H1 (cell line): ENCODE data around the gene SWT1. TPM values are rescaled to one million over a fixed set of nuclear protein-coding genes. Genes with fewer than 3 reads are reported as not detected.

Experiments
- CTCF ChIA-PET: fragments of 300-600 bp; sonication (Branson Sonifier 250); formaldehyde crosslinking; loops from one replicate; lab custom pipeline; 2021; ENCODE audit not compliant: partially characterized antibody; lab: Charles Lee
- POLR2A ChIA-PET: fragments of 300-600 bp; sonication (Branson Sonifier 250); formaldehyde crosslinking; loops from one replicate; lab custom pipeline; 2021; ENCODE audit warnings: inconsistent platforms; ENCODE audit not compliant: partially characterized antibody; lab: Charles Lee
- DNase-seq, 2 experiments: peaks; one replicate each; pipeline versions ENCODE4 v3.0.0 to v3.0.0-alpha.2; 2010 to 2022; ENCODE audit warnings: low spot score in 2 of 2, low read depth in 1 of 2, mixed read lengths in 1 of 2
- FAIRE-seq: peaks from 2 replicates; lab custom pipeline; 2011; peaks lifted over from hg19 to GRCh38; lab: Jason Lieb, UNC
- H2AFZ ChIP-seq: 2 replicates; pipeline ENCODE4 v1.8.1; 2012; ENCODE audit warnings: low read length, inconsistent platforms
- H2AK5ac ChIP-seq: 2 replicates; pipeline ENCODE4 v1.6.1; 2013; ENCODE audit warnings: low read depth, low read length
- H2BK120ac ChIP-seq: replicated peaks from 2 replicates; pipeline ENCODE3; 2013; ENCODE audit warnings: low read depth, low read length, inconsistent platforms
- H2BK12ac ChIP-seq: 2 replicates; pipeline ENCODE4 v1.6.1; 2013; ENCODE audit warnings: low read depth, low read length
- H2BK15ac ChIP-seq: 2 replicates; pipeline ENCODE4 v1.6.1; 2013; ENCODE audit warnings: low read length
- H2BK20ac ChIP-seq: 2 replicates; pipeline ENCODE4 v1.6.1; 2013; ENCODE audit warnings: low read length
- H2BK5ac ChIP-seq: 2 replicates; pipeline ENCODE4 v1.6.1; 2013; ENCODE audit warnings: low read depth, low read length
- H3K14ac ChIP-seq: 2 replicates; pipeline ENCODE4 v1.6.1; 2013; ENCODE audit warnings: inconsistent platforms; ENCODE audit not compliant: insufficient read length
- H3K18ac ChIP-seq: 2 replicates; pipeline ENCODE4 v1.6.1; 2013; ENCODE audit warnings: low read length; ENCODE audit errors: extremely low read depth
- H3K23ac ChIP-seq: 2 replicates; pipeline ENCODE4 v1.6.1; 2013; ENCODE audit warnings: inconsistent platforms; ENCODE audit not compliant: insufficient read length
- H3K23me2 ChIP-seq: 2 replicates; pipeline ENCODE4 v1.6.1; 2013; ENCODE audit warnings: low read depth, low read length
- H3K27ac ChIP-seq: 2 replicates; pipeline ENCODE4 v1.6.1; 2011; ENCODE audit warnings: low read depth, low read length, inconsistent platforms
- H3K27me3 ChIP-seq, 4 experiments: replicated peaks in 1 of 4; 1 replicate in 1 of 4; 2 replicates in 3 of 4; pipeline versions ENCODE4 v1.6.1 to v1.8.1; 2011 to 2013; ENCODE audit warnings: low read length in 3 of 4, mild to moderate bottlenecking in 3 of 4, inconsistent platforms in 2 of 4, mixed read lengths in 2 of 4, moderate library complexity in 1 of 4; ENCODE audit not compliant: control insufficient read depth in 3 of 4, insufficient read depth in 3 of 4; ENCODE audit errors: extremely low read depth in 1 of 4
- H3K36me3 ChIP-seq, 4 experiments: 2 replicates each; pipeline versions ENCODE4 v1.6.1 to v1.8.1; 2011 to 2013; ENCODE audit warnings: mild to moderate bottlenecking in 4 of 4, low read length in 3 of 4, moderate library complexity in 2 of 4, control low read depth in 1 of 4, inconsistent platforms in 1 of 4; ENCODE audit not compliant: insufficient read depth in 4 of 4, control insufficient read depth in 2 of 4
- H3K4ac ChIP-seq: replicated peaks from 2 replicates; pipeline ENCODE3; 2013; ENCODE audit warnings: low read length, low read depth, mixed read lengths, inconsistent platforms; ENCODE audit not compliant: insufficient read length
- H3K4me1 ChIP-seq, 4 experiments: replicated peaks in 1 of 4; 1 replicate in 1 of 4; 2 replicates in 3 of 4; pipeline versions ENCODE4 v1.6.1 to v1.8.1; 2011 to 2013; ENCODE audit warnings: low read length in 3 of 4, inconsistent platforms in 2 of 4, mixed read lengths in 1 of 4; ENCODE audit not compliant: insufficient read depth in 4 of 4, control insufficient read depth in 3 of 4
- H3K4me2 ChIP-seq, 2 experiments: 2 replicates each; pipeline versions ENCODE4 v1.6.1 to v1.8.1; 2011 to 2013; ENCODE audit warnings: low read depth in 2 of 2, low read length in 2 of 2, control low read depth in 1 of 2, inconsistent platforms in 1 of 2, mild to moderate bottlenecking in 1 of 2; ENCODE audit not compliant: insufficient read depth in 1 of 2
- H3K4me3 ChIP-seq, 4 experiments: fragments of 200-600, 300-600 bp in 1 of 4; sonication (generic), shearing (Covaris generic), sonication (Bioruptor Twin) in 1 of 4; 2 replicates each; pipeline versions ENCODE4 v1.5.1 to v1.8.1; 2011 to 2016; ENCODE audit warnings: low read length in 4 of 4, low read depth in 3 of 4, control low read depth in 2 of 4, inconsistent platforms in 2 of 4, mild to moderate bottlenecking in 2 of 4, mixed read lengths in 1 of 4, moderate library complexity in 1 of 4; ENCODE audit not compliant: insufficient read depth in 2 of 4; ENCODE audit errors: extremely low read depth in 1 of 4
- H3K56ac ChIP-seq: replicated peaks from 2 replicates; pipeline ENCODE3; 2013; ENCODE audit warnings: low read depth, mild to moderate bottlenecking, mixed read lengths, low read length, inconsistent platforms; ENCODE audit not compliant: insufficient read length
- H3K79me1 ChIP-seq: 2 replicates; pipeline ENCODE4 v1.6.1; 2013; ENCODE audit warnings: low read depth, low read length, control low read depth
- H3K79me2 ChIP-seq, 2 experiments: 2 replicates each; pipeline versions ENCODE4 v1.6.1 to v1.8.1; 2012 to 2013; ENCODE audit warnings: low read length in 2 of 2, mild to moderate bottlenecking in 2 of 2, inconsistent platforms in 1 of 2; ENCODE audit not compliant: insufficient read depth in 2 of 2, control insufficient read depth in 1 of 2
- H3K9ac ChIP-seq, 4 experiments: replicated peaks in 1 of 4; 1 replicate in 1 of 4; 2 replicates in 3 of 4; pipeline versions ENCODE4 v1.6.1 to v1.8.1; 2011 to 2013; ENCODE audit warnings: low read depth in 3 of 4, low read length in 3 of 4, control low read depth in 2 of 4, mild to moderate bottlenecking in 2 of 4, moderate library complexity in 2 of 4, inconsistent platforms in 1 of 4; ENCODE audit errors: extremely low read depth in 1 of 4
- H3K9me3 ChIP-seq, 2 experiments: 2 replicates each; pipeline versions ENCODE4 v1.6.1 to v1.8.1; 2012 to 2013; ENCODE audit warnings: mild to moderate bottlenecking in 2 of 2, moderate library complexity in 2 of 2, control low read depth in 1 of 2, inconsistent platforms in 1 of 2, low read depth in 1 of 2, low read length in 1 of 2, mixed read lengths in 1 of 2; ENCODE audit not compliant: insufficient read depth in 2 of 2
- H4K20me1 ChIP-seq, 2 experiments: replicated peaks in 1 of 2; 2 replicates each; pipeline versions ENCODE3 to v1.8.1; 2011 to 2013; ENCODE audit warnings: inconsistent platforms in 2 of 2, low read length in 2 of 2, mild to moderate bottlenecking in 1 of 2; ENCODE audit not compliant: insufficient read depth in 2 of 2, control insufficient read depth in 1 of 2
- H4K5ac ChIP-seq: 2 replicates; pipeline ENCODE4 v1.6.1; 2013; ENCODE audit warnings: low read length, low read depth, mixed read lengths, inconsistent platforms; ENCODE audit not compliant: insufficient read length
- H4K8ac ChIP-seq: 2 replicates; pipeline ENCODE4 v1.8.0; 2013; ENCODE audit warnings: mild to moderate bottlenecking, moderate library complexity, low read length, inconsistent platforms; ENCODE audit not compliant: insufficient read depth; ENCODE audit errors: extremely low read depth
- H4K91ac ChIP-seq: replicated peaks from 2 replicates; pipeline ENCODE3; 2013; ENCODE audit warnings: low read length, mixed read lengths, inconsistent platforms; ENCODE audit not compliant: insufficient read length
- ASH2L ChIP-seq: fragments of 200-600, 300-600 bp; sonication (generic); IDR thresholded peaks from one replicate; pipeline ENCODE4 v1.7.1; 2017; ENCODE audit warnings: low read length
- CHD1 ChIP-seq: IDR thresholded peaks from 2 replicates; pipeline ENCODE4 v1.6.1; 2012; ENCODE audit warnings: low read depth, low read length, improper control_type of control experiment
- CHD2 ChIP-seq: IDR thresholded peaks from 2 replicates; pipeline ENCODE4 v1.6.1; 2012; ENCODE audit warnings: low read length, improper control_type of control experiment
- CREB1 ChIP-seq: IDR thresholded peaks from 2 replicates; pipeline ENCODE4 v1.6.1; 2012; ENCODE audit warnings: inconsistent platforms
- FOSL1 ChIP-seq: IDR thresholded peaks from 2 replicates; pipeline ENCODE4 v1.6.1; 2011; ENCODE audit warnings: mild to moderate bottlenecking, low read depth, low read length, moderate library complexity; ENCODE audit not compliant: insufficient read depth
- HDAC2 ChIP-seq, 2 experiments: fragments of 300-600 bp in 1 of 2; sonication (generic) in 1 of 2; IDR thresholded peaks; 2 replicates each; pipeline ENCODE4 v1.6.1; 2011 to 2012; ENCODE audit warnings: low read depth in 2 of 2, low read length in 2 of 2, mild to moderate bottlenecking in 2 of 2, moderate library complexity in 2 of 2, borderline replicate concordance in 1 of 2, inconsistent platforms in 1 of 2
- JUN ChIP-seq: IDR thresholded peaks from 2 replicates; pipeline ENCODE4 v1.6.1; 2011; ENCODE audit warnings: low read depth, mild to moderate bottlenecking, improper control_type of control experiment, low read length
- KDM5A ChIP-seq: fragments of 200-600 bp; IDR thresholded peaks from 2 replicates; pipeline ENCODE4 v1.7.1; 2012; ENCODE audit warnings: mild to moderate bottlenecking, low read length, inconsistent platforms, mixed read lengths
- MAFK ChIP-seq: IDR thresholded peaks from 2 replicates; pipeline ENCODE4 v1.6.1; 2012; ENCODE audit warnings: low read depth, mild to moderate bottlenecking, improper control_type of control experiment, low read length
- PHF8 ChIP-seq: fragments of 200-600 bp; sonication (generic); conservative IDR thresholded peaks from 2 replicates; pipeline ENCODE4 v1.7.1; 2012; ENCODE audit warnings: low read depth, mild to moderate bottlenecking, inconsistent platforms, low read length, moderate library complexity
- SRF ChIP-seq: IDR thresholded peaks from 2 replicates; pipeline ENCODE4 v1.6.1; 2011; ENCODE audit warnings: mild to moderate bottlenecking, low read depth, low read length, moderate library complexity
- WGBS, 2 experiments: shearing (Covaris generic) in 1 of 2; methylation state at CpG; one replicate each; pipeline versions ENCODE4 v1.1.6 to v1.1.7; 2013 to 2015; ENCODE audit warnings: low lambda C conversion rate in 2 of 2, mixed read lengths in 2 of 2, inconsistent platforms in 1 of 2, low coverage in 1 of 2, missing lambda C conversion rate in 1 of 2; ENCODE audit not compliant: insufficient replicate concordance in 2 of 2, insufficient coverage in 1 of 2, insufficient read length in 1 of 2; ENCODE audit errors: extremely low coverage in 1 of 2, missing lambda C conversion rate in 1 of 2; 5-methylcytosine and 5-hydroxymethylcytosine counted together
- polyA plus RNA-seq, 7 experiments: library from polyadenylated mRNA; depleted of rRNA in 3 of 7; stranded (reverse) in 5 of 7; unstranded in 2 of 7; fragments of >200 nt in 5 of 7; fragments of 200-250 nt in 2 of 7; gene quantifications; 1 replicate in 5 of 7; 2 replicates in 1 of 7; 4 replicates in 1 of 7; pipeline versions ENCODE4 v1.2.1 to v1.2.3, GENCODE V29; 2011 to 2013; ENCODE audit warnings: missing spikeins in 2 of 7, mixed read lengths in 2 of 7
- total RNA-seq: library from RNA; stranded (reverse); fragmentation: NEBNext Ultra II Directional; extraction: Animal tissue kit (Norgen Biotek cat#: 25700); gene quantifications from 2 replicates; pipeline ENCODE4 v1.2.1, GENCODE V29; 2021
- TF ChIP-seq, protein P1 (sequence below): IDR thresholded peaks from 2 replicates; pipeline ENCODE4 v1.6.1; 2012; ENCODE audit warnings: low read length, inconsistent platforms

SWT1 gene
- total and polyA plus RNA-seq, 2 of the 8 experiments (the other 6 are each of a cell fraction or from before 2014, with no cell fraction given): 1.4 to 6.2 TPM

DNA sequence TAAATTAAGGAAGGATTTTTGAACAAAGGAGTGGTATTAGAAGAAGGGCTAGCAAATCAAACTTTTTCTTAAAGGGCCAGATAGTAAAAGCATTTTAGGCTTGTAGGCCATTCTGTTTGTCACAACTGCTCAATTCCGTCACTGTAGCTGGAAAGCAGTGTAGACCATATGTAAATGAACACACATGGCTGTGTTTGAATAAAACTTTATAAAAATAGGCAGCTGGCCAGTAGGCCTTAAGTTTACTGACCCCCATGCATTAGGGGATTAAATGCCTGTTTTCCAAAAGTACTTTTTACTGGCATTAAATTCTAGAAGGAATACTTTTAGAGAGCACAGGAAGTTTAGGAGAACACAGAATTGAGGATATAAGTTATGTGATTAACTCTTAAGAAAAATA lies 151.2 kb downstream of the SWT1 start:
- TF ChIP-seq ASH2L: no peak
- TF ChIP-seq JUN: no peak
- TF ChIP-seq CREB1: no peak
- no peak for TF ChIP-seq KDM5A
- no peak for TF ChIP-seq SRF
- no peak for TF ChIP-seq MAFK
- no peak for TF ChIP-seq FOSL1
- TF ChIP-seq CHD2: no peak
- TF ChIP-seq CHD1: no peak
- no peak for TF ChIP-seq PHF8
- TF ChIP-seq, protein P1, sequence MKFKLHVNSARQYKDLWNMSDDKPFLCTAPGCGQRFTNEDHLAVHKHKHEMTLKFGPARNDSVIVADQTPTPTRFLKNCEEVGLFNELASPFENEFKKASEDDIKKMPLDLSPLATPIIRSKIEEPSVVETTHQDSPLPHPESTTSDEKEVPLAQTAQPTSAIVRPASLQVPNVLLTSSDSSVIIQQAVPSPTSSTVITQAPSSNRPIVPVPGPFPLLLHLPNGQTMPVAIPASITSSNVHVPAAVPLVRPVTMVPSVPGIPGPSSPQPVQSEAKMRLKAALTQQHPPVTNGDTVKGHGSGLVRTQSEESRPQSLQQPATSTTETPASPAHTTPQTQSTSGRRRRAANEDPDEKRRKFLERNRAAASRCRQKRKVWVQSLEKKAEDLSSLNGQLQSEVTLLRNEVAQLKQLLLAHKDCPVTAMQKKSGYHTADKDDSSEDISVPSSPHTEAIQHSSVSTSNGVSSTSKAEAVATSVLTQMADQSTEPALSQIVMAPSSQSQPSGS: no peak
- TF ChIP-seq HDAC2 (IDR thresholded peaks at IDR 0.05; ENCODE audit: borderline replicate concordance in 1 of 2, low read depth in 2 of 2, low read length in 2 of 2): no peak
- H2BK5ac ChIP-seq: no peak overlapping the region

More for the DNA sequence above, 151.2 kb downstream of the SWT1 start:
- Histone ChIP-seq H3K23me2 (no peaks in the 10 kb centered on the region), H2BK120ac (no peak overlapping the region), H2AK5ac (no peak overlapping the region), H2BK15ac (no peak overlapping the region), H3K56ac (no peak overlapping the region), H4K91ac (no peak overlapping the region), H3K4me2 (no peak overlapping the region), H3K4me1 (no peaks in the 10 kb centered on the region), H2BK12ac (no peak overlapping the region), H2AFZ (no peak overlapping the region), H3K23ac (no peak overlapping the region), H2BK20ac (no peak overlapping the region), H3K4me3 (no peak overlapping the region), H3K79me1 (no peaks in the 10 kb centered on the region), H3K27me3 (no peaks in the 10 kb centered on the region), H3K9ac (no peak overlapping the region), H3K36me3 (peaks cover 20 to 82% (median 59%) of the 10 kb centered on the region in 4 experiments), H3K79me2 (peaks cover 13 to 53% of the 10 kb centered on the region in 2 experiments; a peak in 3 of 4 replicates), H4K20me1 (peaks cover 8 to 12% of the 10 kb centered on the region in 2 experiments), H3K9me3 (no peaks in the 10 kb centered on the region), H3K4ac (no peak overlapping the region), H4K5ac (no peak overlapping the region), H3K27ac (no peak overlapping the region), H3K14ac (no peak overlapping the region), H4K8ac (no peak overlapping the region), H3K18ac (no peak overlapping the region)
- POLR2A ChIA-PET: no interaction called here
- FAIRE-seq (no peak), DNase-seq (no peak)
- CTCF ChIA-PET: no interaction called here
- WGBS, 2 experiments: 94% methylated on average over 1 of the region's 1 CpG; no CpG with 5 or more reads in 1 of the 2 experiments
